HG03097 (cell line): ENCODE data around the gene TACC2.
"Not testable (repeated sequence)": the region's sequence is repeated elsewhere in the genome, so short reads cannot be mapped to it uniquely, and the experiment has no call there.

Experiments used
- ATAC-seq: cut with Tn5 transposase; IDR thresholded peaks from one replicate; pipeline ENCODE4 v1.9.1; 2021; ENCODE audit not compliant: unreplicated experiment, low FRiP score

Gene TACC2

DNA sequence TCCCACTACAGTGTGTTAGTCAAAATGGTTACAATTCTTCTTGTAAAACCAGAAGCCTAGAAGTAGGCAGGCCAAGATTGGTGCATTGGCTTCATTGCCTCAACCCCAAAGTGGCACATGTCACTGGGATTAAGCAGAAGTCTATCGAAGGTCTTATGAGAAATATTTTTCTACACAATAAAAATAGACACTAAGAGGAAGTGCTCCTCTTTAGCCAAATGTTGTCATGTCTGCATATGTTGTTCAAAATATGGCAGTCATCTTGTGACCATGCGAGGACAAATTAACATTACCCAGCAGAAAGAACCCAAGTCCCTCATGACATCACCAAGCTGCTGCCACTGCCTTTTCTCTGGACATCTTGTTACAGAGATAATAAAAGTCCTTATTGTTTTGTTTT lies 7.6 kb upstream of the TACC2 start:
- ATAC-seq: no peak

DNA sequence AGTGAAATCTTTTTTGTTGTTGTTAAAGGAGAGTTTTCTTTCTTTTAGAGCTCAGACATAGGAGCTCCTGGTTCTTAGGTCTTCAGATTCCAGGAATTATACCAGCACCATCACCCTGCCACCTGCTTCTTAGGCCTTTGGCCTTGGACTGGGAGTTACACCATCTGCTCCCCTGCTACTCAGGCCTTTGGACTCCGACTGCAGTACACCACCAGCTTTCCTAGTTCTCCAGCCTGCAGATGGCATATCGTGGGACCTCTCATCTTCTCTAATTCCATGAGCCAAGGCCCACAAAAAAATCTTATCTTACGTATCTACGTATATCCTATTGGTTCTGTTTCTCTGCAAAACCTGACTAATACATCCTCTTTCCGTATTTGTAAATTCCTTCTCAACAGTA lies 5.1 kb upstream of the TACC2 start:
- ATAC-seq: no peak

DNA sequence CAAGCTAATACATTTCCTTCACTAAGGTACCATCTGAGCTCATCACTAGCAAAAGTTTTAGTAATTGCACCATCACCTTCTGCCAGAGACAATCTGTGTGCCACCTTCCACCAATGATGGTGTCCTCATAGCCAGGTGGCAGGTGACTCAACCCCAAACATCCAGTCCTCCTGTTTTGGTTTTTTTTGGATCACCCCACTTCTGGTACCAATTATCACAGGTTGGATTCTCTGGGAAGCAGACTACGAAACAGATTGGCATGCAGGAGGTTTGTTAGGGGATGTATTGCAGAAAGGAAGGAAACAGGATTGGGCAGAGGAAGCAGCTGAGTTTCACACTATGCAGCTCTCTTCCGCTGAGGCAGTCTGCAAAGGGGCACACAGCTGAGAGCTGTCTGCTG lies 4.5 kb upstream of the TACC2 start:
- ATAC-seq: no peak

DNA sequence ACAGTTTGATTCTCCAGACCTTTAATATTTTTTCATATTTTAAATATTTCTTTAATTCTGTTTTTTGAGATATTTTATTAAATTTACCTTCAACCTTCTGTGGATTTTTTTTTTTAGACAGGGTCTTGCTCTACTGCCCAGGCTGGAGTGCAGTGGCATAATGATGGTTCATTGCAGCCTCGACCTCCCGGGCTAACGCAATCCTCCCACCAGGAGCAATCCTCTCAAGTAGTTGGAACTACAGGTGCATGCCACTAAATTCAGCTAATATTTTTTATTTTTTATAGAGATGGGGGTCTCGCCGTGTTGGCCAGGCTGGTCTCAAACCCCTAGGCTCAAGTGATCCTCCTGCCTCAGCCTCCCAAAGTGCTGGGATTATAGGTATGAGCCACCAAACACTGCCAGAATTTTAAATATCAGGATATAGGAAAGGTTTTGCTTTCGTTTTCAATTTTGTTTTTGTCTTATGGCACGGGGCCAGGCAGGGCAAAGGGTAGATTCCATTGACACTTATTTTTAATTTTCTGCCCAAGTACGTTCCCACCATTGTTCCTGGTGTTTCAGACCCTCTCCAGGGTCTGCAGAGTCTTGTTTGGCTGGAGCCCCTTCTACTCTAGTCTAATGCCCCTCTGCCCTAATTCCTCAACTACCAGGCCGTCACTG lies 1.2 kb downstream of the TACC2 start:
- ATAC-seq: no peak

DNA sequence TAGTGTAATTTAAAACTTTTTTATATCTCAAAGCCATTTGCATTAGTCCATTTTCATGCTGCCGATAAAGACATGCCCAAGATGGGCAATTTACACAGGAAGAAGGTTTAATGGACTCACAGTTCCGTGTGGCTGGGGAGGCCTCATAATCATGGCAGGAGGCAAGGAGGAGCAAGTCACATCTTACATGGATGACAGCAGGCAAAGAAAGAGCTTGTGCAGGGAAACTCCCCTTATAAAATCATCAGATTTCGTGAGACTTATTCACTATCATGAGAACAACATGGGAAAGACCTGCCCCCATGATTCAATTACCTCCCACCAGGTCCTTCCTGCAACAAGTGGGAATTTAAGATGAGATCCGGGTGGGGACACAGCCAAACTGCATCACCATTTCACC lies 2.8 kb downstream of the TACC2 start:
- not testable (repeated sequence) for ATAC-seq

DNA sequence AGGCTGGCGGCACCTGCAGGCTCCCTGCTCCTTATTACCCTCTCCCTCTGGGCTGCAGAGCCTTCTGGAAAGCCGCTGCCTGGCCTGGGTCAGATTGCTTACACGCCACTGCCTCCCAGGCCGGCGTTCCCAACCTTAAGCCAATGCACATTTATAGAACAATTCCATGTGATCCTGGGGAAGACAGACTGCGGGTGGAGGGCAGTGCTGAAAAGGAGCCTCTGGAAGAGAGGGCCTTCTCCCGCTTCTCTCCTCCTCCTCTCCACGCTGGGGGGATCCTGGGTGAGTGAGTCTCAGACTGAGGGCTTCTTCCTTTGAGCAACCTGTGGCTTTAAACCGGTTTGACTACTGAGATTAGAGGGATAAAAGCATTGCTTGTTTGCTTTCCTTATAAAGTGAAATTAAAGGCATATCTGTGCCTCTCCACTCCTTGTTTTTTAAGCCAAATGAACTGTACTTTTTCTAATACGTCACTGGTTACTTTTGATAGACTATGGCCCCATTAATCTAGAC lies 5.5 kb downstream of the TACC2 start:
- no peak for ATAC-seq

DNA sequence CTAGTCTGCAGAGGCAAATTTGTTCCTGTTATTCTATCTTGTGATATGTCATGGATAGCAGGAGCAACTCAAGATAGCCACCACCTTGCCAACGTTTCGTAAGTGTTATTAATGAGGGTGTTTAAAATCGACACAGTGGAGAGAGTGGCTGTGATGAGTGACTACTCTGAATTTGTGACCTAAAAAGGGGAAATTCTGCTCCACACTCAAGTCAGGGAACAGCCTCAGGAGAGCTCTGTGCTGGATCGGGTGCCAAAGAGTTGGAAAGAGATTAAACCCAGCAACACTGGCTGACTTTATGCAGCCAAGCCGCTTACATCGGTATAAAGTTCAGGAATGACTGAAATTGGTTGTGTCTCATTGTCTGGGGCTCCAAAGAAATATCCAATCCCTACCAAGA lies 9.5 kb downstream of the TACC2 start:
- ATAC-seq: no peak

DNA sequence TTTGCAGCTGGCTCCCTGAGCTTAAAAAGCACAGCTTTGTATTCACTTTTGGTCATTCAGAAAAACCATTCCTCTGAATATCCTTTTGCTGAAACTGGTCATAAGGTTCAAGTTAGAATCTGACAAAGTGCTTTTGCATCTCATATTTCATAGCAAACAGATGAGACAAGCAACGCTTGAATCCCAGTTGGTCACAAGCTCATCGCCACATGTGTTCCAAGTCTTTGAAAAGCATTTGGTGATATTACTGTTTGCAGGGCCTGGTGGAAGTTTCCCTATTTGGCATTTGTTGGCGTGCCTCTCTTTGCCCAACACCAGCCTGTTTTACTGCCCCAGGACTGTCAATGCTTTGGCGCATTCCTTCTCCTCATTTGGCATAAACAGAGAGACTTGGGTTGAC lies 10.3 kb downstream of the TACC2 start:
- ATAC-seq: no peak

DNA sequence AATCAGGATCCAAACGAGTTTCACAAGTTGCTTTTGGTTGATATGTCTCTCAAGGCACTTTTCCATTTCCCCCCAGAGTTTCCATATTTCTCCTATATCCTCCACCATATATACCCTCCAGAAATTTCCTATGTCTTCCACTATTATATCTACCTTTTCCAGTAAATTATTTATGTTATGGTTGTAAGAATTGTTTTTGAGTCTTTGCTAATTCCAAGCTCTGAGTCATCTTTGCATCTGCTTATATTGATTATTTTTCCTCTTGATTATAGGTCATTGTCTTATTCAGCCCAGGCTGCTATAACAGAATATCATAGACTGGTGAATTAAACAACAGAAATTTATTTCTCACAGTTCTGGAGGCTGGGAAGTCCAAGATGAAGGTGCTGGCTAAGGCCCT lies 12.7 kb downstream of the TACC2 start:
- ATAC-seq: no peak

DNA sequence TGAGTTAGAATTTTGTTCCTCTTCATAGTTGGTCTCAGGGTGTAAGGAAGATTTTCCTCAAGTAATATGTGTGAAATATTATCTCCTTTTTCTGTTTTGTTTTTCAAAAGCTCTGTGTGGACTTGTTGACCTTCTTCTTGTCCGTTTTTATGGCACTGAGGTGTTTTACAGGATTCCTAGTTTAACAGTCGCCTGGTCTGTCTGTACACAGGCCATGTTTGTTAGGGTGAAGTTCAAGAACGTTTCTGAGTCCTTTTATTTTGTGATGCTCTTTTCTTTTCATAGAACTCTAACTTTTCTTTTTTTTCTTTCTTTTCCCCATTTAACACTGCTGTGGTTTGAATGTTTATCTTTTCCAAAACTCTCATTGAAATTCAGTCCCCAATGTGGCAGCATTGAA lies 18.5 kb downstream of the TACC2 start:
- no peak for ATAC-seq

DNA sequence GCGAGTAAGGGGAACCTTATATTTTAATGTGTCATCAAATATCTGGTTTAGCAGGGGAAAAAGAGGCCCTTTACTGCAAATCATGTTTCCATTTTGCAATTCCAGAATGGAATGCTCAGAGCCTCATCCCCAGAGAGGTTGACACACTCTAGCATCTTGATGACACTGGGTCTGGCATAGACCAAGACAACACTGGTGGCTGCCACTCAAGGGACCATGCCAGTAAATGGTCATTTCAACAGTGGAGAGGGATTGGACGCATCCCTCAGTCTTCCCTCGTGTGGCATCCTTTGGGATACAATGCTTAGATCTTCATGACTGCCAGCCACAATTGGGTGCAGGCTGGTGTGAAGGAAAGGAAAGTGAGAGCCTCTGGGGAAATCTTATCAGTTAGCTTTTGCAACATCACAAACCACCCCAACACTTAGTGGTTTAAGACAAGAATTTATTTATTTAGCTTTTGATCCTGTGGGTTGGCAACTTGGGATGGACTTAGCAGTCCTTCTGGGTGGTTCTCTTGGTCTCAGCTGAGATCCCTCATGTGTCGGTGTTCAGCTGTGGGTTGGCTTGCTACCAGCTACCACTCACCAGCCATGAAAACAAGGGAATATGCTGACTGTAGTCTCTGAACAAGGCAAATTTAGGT lies 21.6 kb downstream of the TACC2 start:
- ATAC-seq: no peak

DNA sequence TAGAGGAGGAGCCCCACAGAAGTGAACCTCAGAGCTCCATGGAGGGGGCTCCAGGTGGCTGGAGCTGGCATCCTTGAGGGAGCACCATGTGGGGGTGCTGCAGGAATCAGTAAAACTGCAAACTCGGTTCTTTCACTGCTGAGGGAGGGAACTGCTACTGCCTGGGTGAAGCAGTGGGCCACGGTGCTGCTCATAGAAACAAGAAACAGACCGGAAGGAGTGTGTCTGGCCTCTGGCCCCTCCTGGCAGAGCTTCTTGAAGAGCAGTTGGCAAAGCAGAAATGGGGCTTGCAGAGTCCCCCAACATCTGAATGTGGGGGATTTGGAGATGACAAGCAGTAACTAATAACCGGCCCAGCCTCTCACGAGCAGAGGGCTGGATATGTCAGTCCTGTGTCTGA lies 23.8 kb downstream of the TACC2 start:
- ATAC-seq: no peak

DNA sequence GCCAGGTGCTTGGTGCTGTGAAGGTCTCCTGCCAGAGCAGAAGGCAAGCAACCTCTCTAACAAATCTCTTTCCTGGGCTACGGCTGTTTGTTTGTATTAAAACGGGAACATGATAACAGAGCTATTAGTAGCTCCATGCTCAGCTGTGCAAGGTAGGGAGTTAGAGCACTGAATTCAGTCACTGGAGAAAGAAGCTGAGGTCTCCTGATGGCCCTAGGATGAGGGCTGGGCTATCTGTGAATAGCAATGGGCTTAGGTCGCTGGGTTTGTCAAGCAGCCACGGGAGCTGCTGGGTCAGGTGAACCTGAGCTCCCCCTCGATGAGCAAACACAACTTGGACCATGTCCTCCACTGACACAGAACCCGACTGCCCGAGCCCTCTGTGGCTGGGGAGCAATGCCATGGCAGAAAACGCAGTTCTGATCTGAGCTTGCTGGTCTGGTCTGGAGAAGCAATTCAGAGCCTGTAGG lies 24.4 kb downstream of the TACC2 start:
- ATAC-seq: no peak

DNA sequence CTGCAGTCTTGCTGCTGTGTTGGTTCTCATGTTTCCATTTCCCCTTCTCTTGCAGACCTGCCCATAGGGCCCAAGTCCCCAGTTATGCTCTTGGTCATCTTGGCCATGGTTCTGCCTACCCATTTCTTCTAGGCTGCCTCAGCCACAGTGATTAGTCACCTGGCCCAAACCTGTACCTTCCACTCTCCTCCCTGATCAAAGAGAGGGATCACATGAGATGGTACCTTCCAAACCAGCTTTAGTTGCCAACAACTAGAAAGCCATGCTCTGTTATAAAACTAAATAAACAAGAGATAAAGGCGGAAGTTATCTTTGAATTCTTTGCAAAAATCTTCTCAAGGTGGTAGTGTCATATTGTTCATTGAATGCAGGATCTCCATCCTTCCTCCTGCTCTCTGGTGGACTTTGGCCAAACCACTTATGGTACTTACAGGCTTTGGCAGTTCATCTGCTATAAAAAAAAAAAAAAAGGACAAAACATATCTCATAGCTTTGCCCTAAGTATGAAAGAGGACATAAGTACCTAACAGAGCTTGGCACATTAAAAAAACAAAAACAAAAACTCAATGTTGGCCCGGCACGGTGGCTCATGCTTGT lies 25.8 kb downstream of the TACC2 start:
- no peak for ATAC-seq

DNA sequence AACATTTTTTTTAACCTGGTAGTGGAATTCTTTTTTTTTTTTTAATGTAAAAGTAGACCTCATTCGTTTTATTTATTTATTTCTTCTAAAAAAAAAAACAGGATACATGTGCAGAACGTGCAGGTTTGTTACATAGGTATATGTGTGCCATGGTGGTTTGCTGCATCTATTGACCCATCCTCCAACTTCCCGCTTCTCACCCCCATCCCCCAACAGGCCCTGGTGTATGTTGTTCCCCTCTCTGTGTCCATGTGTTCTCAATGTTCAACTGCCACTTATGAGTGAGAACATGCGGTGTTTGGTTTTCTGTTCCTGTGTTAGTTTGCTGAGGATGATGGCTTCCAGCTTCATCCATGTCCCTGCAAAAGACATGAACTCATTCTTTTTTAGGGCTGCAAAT lies 29.0 kb downstream of the TACC2 start:
- ATAC-seq: not testable (repeated sequence)

DNA sequence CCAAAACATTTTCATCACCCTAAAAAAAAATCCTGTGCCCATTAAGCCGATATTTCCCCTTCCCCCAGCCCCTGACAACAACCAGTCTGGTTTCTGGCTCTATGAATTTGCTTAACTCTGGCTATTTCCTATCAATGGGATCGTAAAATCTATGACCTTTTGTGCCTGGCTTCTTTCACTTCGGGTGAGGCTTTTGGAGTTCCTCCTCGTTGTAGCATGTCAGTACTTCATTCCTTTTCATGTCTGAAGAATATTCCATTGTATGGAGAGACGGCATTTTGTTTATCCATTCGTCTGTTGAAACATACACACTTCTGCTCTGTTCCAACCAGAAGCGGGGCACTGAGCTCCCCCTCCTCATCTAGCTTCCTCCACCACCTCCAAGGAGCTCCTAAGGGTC lies 29.5 kb downstream of the TACC2 start:
- ATAC-seq: no peak

DNA sequence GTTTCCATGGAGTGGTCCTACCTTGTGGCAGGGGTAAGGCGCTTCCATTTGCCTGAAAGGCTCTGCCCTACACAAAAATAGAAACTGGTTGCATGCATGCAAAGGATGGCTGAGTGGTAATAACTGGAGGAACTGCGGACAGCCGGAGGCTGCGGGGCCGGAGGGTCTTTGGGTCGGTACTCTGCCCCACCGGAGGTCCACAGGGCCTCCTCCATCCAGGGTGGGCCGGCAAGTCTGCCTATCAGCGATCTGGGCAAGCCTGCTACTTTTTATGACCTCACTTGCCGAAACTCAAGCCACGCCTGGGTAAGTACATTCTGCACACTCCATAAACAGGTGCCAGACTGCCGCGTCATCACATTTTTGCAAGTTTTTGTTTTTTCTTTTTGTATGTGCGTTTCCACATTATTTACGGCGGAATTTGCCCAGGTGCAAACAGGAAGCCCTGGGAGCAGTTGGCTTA lies 30.0 kb downstream of the TACC2 start:
- ATAC-seq: no peak

DNA sequence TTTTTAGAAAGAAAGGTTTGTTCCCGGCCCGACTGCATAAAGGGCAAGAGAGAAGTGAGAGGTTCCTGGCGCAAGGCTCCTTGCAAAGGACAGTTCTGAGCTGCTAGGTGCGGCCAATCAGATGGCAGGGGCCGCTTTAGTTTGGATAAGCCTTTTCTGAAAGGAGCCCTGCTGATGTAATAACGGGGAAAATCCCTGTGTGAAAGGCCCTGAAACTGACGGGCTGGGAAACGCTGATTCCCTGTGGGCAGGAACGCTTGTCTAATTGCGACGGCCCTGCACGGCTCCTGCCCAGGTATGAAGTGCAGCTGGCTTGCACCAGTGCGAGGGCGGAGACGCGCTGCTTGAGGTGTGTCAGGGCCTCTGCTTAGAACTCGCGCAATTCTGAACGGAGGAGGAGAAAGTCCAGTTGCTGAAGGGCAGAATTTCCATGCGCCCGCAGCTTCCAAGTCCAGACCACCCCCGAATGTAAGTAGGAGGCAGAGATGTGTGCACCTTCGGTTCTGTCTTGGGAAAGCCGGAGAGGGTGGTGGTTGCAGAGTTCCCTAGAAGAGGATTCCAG lies 30.5 kb downstream of the TACC2 start:
- no peak for ATAC-seq

DNA sequence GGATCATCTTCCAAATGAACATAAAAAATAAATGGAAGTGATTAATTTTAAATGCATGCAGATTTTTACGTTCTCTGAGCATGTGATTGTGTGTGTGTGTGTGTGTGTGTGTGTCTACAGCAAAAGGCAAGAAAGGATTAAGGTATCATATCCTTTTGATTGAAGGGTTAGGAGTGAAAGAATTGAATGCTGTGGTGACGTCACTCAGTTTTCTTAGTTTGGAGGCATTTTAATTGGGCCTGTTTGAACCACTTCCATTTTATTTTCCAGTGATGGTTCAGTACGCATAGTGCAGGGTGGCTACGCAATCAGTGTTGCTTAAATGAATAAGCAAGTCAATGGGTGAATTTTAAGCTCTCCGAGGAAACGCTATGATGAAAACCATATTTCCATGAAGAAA lies 31.3 kb downstream of the TACC2 start:
- no peak for ATAC-seq

DNA sequence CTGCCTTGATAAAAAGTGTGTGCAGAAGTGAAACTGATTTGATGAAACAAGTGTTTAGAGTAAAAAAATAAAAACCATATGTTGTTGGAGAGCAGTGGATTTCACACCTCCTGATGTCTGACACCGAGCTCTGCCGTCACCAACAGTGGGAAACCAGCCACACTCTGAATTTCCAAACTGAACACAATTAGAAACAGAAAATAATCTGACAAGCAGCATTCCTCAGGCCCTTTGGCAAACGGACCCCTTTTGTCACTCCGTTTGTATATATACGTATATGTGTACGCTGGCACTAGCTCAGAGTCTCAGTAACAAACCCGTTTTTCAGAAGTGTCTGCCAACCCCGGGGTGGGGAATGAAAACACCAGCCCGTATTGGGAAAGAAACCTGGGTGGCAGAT lies 32.4 kb downstream of the TACC2 start:
- no peak for ATAC-seq

DNA sequence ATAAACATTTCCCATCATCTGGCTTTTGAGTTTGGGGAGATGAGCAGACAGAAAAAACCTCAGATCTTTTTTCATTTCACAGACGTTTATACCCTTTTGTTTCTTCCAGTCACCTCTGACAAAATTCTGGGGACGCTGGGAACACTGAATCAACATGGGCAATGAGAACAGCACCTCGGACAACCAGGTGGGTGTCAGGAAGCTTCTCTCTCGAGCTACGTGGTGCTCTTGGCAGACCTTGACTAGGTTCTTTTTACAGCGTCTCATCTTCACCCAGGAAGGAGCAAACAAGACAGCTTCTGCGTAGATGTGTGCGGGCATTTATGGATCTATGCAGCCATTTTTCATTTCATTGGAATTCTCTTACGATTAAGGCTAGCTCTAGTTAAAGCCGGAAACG lies 32.9 kb downstream of the TACC2 start:
- no peak for ATAC-seq

DNA sequence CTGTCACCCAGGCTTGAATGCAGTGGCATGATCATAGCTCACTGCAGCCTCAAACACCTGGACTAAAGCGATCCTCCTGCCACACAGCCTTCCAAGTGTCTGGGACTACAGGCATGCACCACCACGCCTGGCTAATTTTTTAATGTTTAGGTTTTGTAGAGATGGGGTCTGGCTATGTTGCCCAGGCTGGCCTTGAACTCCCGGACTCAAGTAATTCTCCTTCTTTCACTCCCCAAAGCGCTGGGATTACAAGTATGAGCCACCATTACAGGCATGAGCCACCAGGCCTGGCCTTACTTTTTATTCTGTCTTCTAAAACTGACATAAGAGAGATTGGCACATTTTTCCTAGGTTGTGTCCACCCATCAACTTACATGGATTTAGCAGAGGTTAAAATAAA lies 33.3 kb downstream of the TACC2 start:
- ATAC-seq: no peak
